Activated CD4-positive, alpha-beta T cell treated with anti-CD3 and anti-CD28 coated beads, Interleukin-2, amount 10 ng/mL, durations not matched to agents 7 days and 5 days (primary cell): ENCODE data around the gene SSBP3. TPM values are rescaled to one million over a fixed set of nuclear protein-coding genes. Genes with fewer than 3 reads are reported as not detected.

Experiments
- CTCF ChIA-PET: fragments of 350-600 bp; sonication (Branson Sonifier 250); formaldehyde crosslinking; loops from one replicate; lab custom pipeline; 2021; ENCODE audit warnings: antibody characterized with exemption; lab: Charles Lee
- POLR2A ChIA-PET: fragments of 350-600 bp; sonication (Branson Sonifier 250); formaldehyde crosslinking; loops from one replicate; lab custom pipeline; 2021; ENCODE audit warnings: antibody characterized with exemption; lab: Charles Lee
- DNase-seq: peaks from one replicate; pipeline ENCODE4 v3.0.0-alpha.2; 2020
- H3K27ac Mint-ChIP-seq: one replicate; pipeline ENCODE4 v1.8.0; 2021; ENCODE audit warnings: mild to moderate bottlenecking, moderate library complexity, mixed read lengths
- H3K27me3 Mint-ChIP-seq: one replicate; pipeline ENCODE4 v1.8.0; 2021; ENCODE audit warnings: mixed read lengths
- H3K36me3 Mint-ChIP-seq: one replicate; pipeline ENCODE4 v1.8.0; 2021; ENCODE audit warnings: low read depth, mixed read lengths
- H3K4me1 Mint-ChIP-seq: one replicate; pipeline ENCODE4 v1.8.0; 2021; ENCODE audit warnings: mixed read lengths
- H3K4me3 Mint-ChIP-seq: one replicate; pipeline ENCODE4 v1.8.0; 2021; ENCODE audit warnings: mild to moderate bottlenecking, moderate library complexity, mixed read lengths
- H3K9me3 Mint-ChIP-seq: one replicate; pipeline ENCODE4 v1.8.0; 2021; ENCODE audit warnings: mixed read lengths
- total RNA-seq, 2 experiments: library from RNA; stranded (reverse); gene quantifications; one replicate each; pipeline ENCODE4 v1.2.3, GENCODE V29; 2021

SSBP3 gene
- total RNA-seq, 2 experiments from 2014 or later, result 93.4 to 127 TPM

DNA sequence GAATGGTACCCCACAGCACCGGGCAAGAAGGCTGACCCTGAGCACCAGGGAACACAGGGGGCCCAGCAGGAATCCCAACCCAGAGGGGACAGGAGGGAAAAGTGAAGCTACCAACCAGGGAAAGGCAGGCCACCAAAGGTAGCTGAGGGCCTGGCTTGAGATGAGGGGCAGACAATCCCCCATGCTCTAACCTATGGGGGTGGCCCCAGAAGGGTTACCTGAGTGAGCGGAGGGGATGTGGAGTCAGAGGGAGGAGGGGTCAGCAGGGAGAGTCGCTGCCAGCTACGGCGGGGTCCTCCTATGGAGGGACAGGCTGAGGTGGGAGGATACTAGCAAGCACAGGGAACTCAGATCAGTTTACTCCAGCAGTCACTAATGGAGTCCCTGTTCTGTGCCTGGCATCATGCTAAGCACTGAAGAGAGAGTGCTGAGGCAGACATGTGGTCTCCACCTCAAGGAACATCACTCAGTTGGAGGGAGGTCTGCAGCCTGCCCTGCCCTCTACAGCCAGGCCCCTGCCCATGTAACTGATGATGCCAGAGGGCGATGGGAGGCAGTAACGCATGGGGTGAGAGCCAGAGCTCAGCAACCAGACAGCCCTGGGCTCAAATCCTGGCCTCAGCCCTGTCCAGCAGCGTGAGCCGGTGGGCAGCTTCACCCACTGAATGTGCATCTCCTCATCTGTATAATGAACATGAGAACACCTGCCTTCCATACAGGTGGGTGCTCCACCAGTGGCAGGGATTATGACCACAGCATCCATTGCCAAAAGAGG lies 227.7 kb downstream of the SSBP3 start:
- Mint-ChIP-seq H3K27ac (no peak overlapping the region), H3K9me3 (no peaks in the 10 kb centered on the region), H3K36me3 (peaks cover 5% of the 10 kb centered on the region), H3K4me3 (no peak overlapping the region), H3K4me1 (peaks cover 8% of the 10 kb centered on the region), H3K27me3 (no peaks in the 10 kb centered on the region)
- CTCF ChIA-PET, result interaction anchor here (0.8 to 1.2 kb wide), 2 partner anchors 10 to 208 kb away, joined by 3 read pairs; no protein-coding TSS in a partner anchor
- no peak for DNase-seq
- POLR2A ChIA-PET, result no interaction called here

DNA sequence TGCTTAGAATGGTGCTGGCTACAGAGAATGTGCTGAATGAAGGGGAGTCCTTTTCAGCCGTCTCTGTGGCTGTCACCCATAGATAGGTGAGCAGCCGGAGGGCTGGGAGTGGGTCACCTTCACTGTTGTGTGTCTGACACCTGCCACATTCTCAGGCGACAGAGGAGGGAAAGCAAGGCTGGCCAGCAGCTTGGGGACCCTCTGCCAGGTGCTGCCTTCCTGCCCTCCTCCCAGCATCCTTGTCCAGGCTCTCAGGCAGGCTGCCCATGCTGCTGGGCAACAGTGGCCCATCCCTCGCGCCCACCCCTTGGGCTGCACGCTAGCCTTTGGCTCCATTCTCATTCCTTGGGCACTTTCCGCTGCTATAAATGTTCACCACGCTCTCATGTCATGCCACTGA lies 228.5 kb downstream of the SSBP3 start:
- Mint-ChIP-seq H3K9me3 (no peaks in the 10 kb centered on the region), H3K36me3 (no peaks in the 10 kb centered on the region), H3K4me1 (peaks cover 13% of the 10 kb centered on the region), H3K27ac (no peak overlapping the region), H3K27me3 (no peaks in the 10 kb centered on the region), H3K4me3 (no peak overlapping the region)
- DNase-seq, result no peak
- CTCF ChIA-PET, result no interaction called here
- POLR2A ChIA-PET, result no interaction called here

DNA sequence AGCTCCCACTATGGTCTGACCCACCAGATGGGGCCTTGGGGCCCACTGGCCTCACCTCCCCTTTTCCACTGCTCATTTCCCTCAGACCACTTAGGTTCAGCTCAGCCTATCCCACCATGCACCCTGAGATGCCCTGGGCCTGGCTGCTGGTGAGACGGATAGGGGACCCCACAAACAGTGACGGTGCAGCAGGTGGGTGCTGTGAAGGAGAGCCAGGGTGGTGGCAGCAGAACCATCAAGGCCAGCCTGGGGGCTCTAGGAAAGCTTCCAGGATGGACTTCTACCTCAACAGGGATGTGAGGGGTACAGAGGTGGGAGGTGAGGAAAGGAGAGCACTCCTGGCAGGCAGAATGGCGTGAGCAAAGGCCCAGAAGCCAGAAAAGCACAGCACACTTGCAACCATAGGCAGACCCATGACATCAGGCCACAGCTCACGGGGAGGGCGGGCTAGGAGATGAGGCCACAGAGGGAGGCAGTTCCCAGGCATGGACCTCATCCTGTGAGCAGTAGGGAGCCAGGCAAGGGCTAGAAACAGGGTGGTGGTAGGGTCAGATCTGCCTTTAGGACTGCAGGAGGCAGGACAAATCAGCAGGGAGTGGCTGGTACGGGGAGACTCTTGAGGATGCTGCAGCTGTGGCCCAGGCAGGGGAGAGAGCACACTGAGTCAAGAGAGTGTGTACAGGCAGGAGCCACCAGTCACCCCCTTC lies 229.4 kb downstream of the SSBP3 start:
- Mint-ChIP-seq H3K36me3 (no peaks in the 10 kb centered on the region), H3K9me3 (no peaks in the 10 kb centered on the region), H3K27ac (no peak overlapping the region), H3K27me3 (no peaks in the 10 kb centered on the region), H3K4me1 (peaks cover 15% of the 10 kb centered on the region), H3K4me3 (no peak overlapping the region)
- ChIA-PET POLR2A (no interaction called here), CTCF (no interaction called here)
- DNase-seq, result no peak

Other genes starting within 250 kb of the SSBP3 start
- 10 to 100 TPM; 10.8 to 13.4 TPM for gene CYB5RL, start 206.4 kb downstream of the SSBP3 start, total RNA-seq
- 10 to 100 TPM; 93.8 to 95.2 TPM for gene MRPL37, start 206.2 kb downstream of the SSBP3 start, total RNA-seq
- 1 to 10 TPM; 1.9 to 2.0 TPM for gene ACOT11, start 141.8 kb upstream of the SSBP3 start, total RNA-seq
- gene FAM151A, start 217.1 kb upstream of the SSBP3 start, total RNA-seq, result not detected
- under 1 TPM in 1 of 2 experiments, not detected in 1; 0.12 TPM for gene MROH7, start 235.4 kb upstream of the SSBP3 start, total RNA-seq